A549 (cell line): Measurements from ENCODE around the gene ZBTB45.

Experiments
- KDM5A ChIP-seq: fragments of 200-600 bp; sonication (generic); IDR thresholded peaks from 2 replicates; pipeline ENCODE4 v1.6.1; 2016; ENCODE audit warnings: antibody characterized with exemption, mild to moderate bottlenecking
- MAFK ChIP-seq: fragments of 450-650 bp; IDR thresholded peaks from 2 replicates; pipeline ENCODE4 v1.6.1; 2014; ENCODE audit not compliant: partially characterized antibody
- NR3C1 ChIP-seq: fragments of >200 bp; sonication (Bioruptor Twin); formaldehyde crosslinking; IDR thresholded peaks from 3 replicates; pipeline ENCODE4 v1.6.1; 2017
- POLR2A ChIP-seq: IDR thresholded peaks from 2 replicates; pipeline ENCODE4 v1.6.1; 2012; ENCODE audit warnings: mild to moderate bottlenecking, low read length
- TF ChIP-seq, protein P1 (sequence below): IDR thresholded peaks from 2 replicates; pipeline ENCODE4 v1.6.1; 2012; ENCODE audit warnings: low read depth, borderline replicate concordance
- TF ChIP-seq, protein P2 (sequence below): fragments of >200 bp; sonication (Bioruptor Twin); formaldehyde crosslinking; IDR thresholded peaks from 3 replicates; pipeline ENCODE4 v1.5.1; 2016

DNA sequence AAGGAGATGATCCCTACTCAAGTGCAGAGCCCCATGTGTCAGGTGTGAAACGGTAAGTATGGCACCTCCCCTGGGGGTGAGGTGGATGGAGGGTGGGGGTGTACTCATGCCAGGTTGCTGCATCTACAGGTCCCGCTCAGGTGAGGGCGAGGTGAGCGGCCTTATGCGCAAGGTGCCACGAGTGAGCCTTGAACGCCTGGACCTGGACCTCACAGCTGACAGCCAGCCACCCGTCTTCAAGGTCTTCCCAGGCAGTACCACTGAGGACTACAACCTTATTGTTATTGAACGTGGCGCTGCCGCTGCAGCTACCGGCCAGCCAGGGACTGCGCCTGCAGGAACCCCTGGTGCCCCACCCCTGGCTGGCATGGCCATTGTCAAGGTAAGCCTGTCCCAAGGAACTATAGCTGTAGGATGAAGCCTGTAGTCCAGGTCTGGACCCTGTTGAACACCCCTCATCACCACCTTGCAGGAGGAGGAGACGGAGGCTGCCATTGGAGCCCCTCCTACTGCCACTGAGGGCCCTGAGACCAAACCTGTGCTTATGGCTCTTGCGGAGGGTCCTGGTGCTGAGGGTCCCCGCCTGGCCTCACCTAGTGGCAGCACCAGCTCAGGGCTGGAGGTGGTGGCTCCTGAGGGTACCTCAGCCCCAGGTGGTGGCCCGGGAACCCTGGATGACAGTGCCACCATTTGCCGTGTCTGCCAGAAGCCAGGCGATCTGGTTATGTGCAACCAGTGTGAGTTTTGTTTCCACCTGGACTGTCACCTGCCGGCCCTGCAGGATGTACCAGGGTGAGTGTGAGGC, 29.5 kb upstream of the ZBTB45 start:
- TF ChIP-seq, protein P1, sequence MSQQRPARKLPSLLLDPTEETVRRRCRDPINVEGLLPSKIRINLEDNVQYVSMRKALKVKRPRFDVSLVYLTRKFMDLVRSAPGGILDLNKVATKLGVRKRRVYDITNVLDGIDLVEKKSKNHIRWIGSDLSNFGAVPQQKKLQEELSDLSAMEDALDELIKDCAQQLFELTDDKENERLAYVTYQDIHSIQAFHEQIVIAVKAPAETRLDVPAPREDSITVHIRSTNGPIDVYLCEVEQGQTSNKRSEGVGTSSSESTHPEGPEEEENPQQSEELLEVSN = no peak
- TF ChIP-seq POLR2A (no peak), KDM5A (no peak), NR3C1 (no peak), MAFK (no peak)
- TF ChIP-seq, protein P2, sequence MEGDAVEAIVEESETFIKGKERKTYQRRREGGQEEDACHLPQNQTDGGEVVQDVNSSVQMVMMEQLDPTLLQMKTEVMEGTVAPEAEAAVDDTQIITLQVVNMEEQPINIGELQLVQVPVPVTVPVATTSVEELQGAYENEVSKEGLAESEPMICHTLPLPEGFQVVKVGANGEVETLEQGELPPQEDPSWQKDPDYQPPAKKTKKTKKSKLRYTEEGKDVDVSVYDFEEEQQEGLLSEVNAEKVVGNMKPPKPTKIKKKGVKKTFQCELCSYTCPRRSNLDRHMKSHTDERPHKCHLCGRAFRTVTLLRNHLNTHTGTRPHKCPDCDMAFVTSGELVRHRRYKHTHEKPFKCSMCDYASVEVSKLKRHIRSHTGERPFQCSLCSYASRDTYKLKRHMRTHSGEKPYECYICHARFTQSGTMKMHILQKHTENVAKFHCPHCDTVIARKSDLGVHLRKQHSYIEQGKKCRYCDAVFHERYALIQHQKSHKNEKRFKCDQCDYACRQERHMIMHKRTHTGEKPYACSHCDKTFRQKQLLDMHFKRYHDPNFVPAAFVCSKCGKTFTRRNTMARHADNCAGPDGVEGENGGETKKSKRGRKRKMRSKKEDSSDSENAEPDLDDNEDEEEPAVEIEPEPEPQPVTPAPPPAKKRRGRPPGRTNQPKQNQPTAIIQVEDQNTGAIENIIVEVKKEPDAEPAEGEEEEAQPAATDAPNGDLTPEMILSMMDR = no peak
